ENCODE results near the gene KCNJ18.
"Not testable (repeated sequence)": the region's sequence is repeated elsewhere in the genome, so short reads cannot be mapped to it uniquely, and the experiment has no call there.

The KCNJ18 gene

GRCh38 chr17:21686165-21687015 lies 5.9 kb upstream of the KCNJ18 start:
- no peak for DNase-seq

DNA sequence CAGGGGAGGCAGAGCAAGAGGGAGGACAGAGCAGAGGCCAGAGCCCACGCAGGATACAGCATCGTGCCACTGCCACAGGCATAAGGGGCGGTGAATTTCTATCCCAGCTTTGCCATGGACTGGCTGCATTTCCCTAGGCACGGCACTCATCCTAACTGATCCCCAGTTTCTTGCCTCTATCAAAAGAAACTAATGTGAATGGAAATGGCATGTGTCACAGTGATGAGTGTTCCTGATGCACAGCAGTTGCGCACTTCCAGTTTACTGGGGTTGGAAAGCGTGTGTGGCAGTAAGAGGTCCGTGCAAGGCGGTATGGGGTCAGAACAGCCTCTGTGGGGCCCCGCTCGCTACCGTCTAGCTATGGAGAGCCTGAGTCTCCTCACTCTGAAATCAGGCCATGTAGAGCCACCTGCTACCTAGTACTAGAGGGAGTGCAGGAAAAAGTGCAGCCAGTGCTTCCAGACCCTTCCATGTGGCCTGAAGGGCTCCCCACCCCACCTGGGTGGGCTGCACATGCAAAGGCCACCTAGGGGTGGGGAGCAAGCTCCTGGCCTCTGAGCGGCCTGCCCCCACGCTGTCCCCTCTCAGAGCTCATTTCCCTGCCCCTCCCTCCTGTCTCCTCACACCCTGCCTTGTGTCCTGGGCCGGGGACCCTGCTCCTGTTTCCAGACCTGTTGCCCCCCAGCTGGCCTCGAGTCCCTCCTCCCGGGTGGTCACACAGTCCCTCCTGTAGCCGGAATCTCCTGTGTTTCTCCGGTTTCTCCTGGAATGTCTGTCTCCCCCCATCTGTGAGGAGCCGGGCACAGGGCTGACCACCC lies 5.0 kb upstream of the KCNJ18 start:
- DNase-seq: no peak

DNA sequence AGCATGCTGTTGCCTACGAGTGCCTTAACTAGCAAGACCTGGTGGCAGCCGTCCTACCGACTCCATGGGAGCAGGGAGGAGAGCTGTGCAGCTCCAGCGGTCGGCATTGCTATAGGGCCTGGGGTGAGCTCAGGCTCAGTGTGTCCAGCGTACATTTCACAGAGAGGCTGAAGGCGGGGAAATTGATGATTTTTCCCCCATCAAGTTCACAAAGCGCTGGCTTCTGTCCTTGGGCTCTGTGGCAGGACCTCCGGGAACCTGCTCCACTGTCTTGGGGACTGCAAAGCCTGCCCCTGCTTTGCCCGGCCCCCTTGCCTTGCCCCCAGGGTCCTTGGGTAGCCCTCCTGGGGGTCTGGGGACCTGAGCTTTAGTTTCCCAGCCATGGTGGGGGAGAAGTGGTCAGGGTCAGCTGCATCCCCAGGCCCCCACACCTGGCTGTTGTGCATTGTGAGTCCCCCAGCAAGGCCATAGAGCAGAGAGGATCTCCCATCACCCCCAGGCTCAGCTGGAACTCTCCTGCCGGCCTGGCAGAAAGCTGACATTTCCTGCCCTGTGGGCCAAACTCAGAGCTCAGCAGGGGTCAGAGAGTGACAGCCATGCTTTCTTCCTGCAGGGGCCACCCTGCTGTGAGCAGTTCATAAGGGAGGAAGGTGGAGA lies 3.9 kb upstream of the KCNJ18 start:
- DNase-seq: no peak

- DNase-seq: no peak
These were observed 2.7 kb upstream of the KCNJ18 start for GRCh38 chr17:21689604-21690003.

GRCh38 chr17:21690811-21691210 lies 1.5 kb upstream of the KCNJ18 start:
- DNase-seq: not testable (repeated sequence)

DNA sequence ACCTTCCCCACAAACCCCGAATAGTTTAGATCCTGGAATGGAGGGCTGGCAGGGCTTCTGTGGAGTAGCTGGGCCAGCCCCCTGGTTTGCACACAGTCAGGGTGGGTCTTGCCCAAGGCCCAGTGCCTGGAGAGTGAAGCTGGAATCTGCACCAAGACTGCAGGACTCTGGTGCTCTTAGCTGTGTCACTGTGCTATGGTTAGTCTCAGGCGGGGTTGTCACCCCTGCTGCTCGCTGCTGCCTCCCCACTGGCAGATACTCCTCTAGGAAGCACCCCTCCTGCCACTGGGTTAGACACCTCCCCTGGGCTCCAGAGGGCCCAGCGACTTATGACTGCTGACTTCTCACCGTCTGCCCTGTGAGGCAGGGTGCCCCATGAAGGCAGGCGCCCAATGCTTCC lies 842 bp upstream of the KCNJ18 start:
- DNase-seq: not testable (repeated sequence)

- not testable (repeated sequence) for DNase-seq
These were observed 362 bp downstream of the KCNJ18 start for GRCh38 chr17:21692704-21693065.

GRCh38 chr17:21693391-21693796 lies 1.1 kb downstream of the KCNJ18 start:
- not testable (repeated sequence) for DNase-seq

DNA sequence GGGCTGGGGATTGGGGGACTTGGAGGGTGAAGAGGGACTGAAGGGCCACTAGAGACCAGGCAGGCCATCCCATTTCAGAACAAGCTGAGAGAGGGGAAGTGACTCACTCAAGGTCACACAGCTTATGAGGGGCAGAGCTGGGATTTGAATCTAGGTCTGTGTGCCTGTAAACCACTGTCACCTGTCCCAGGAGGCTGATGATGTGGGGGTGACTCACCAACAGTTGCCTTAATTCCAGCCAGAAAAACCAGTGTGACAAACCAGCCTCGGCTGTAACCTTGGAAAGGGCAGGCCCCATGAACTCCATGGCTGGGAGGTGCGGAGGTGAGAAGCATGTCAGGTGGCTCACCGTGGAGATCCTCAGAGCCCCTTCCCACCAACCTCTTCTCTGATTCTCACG lies 1.6 kb downstream of the KCNJ18 start:
- not testable (repeated sequence) for DNase-seq

- not testable (repeated sequence) for DNase-seq
These were observed 3.9 kb downstream of the KCNJ18 start for GRCh38 chr17:21696227-21696626.

DNA sequence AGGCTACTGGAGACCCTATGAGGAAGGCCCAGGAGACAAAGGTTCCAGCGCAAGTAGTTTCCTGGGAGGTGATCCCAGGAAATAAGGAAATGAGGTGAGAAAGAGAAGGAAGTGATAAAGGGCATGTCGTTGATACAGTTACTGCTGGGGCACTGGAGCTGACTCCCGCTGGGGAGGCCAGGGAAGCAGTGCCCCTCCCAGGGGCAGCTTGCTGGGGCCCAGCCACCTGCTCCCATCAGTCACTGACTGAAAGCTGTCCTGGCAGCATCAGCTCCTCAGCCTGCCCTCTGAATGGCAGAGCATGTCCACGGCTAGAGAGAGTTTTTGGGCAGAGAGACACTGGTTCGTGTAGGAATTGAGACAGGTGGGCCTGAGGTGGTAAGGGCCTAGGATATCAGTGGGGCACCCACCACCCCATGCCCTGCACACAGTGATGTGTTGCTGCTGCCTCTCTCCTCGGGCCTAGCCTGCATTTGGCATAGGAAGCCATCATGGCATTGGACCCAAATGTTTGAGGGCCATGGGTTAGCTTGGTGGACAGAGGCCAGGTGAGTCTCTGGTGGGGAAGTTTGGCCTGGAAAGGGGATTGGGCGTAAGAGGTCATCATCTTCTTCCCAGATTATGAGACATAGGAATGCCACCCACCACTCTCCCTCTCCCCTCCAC lies 4.7 kb downstream of the KCNJ18 start:
- DNase-seq: not testable (repeated sequence)

GRCh38 chr17:21697508-21697860 lies 5.2 kb downstream of the KCNJ18 start:
- not testable (repeated sequence) for DNase-seq

GRCh38 chr17:21698437-21699075 lies 6.2 kb downstream of the KCNJ18 start:
- not testable (repeated sequence) for DNase-seq

DNA sequence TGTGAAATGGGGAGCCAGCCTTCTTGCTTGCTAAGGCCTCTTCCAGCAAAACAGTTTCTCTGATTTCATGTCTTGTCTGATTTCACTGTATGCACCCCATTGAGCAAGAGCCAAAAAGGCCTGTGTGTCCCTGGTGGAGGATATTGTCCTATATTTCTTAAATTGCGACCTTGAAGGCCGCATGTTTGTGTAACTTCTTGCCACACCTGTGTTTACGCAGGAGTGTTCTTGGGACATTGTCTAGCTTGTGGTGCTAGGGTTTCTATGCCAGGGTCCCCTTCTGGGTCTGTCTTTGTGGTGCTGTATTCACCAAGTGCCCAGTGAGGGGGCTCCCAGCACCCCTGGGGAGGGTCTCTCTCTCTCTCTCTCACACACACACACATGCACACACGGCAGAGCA lies 6.8 kb downstream of the KCNJ18 start:
- not testable (repeated sequence) for DNase-seq

DNA sequence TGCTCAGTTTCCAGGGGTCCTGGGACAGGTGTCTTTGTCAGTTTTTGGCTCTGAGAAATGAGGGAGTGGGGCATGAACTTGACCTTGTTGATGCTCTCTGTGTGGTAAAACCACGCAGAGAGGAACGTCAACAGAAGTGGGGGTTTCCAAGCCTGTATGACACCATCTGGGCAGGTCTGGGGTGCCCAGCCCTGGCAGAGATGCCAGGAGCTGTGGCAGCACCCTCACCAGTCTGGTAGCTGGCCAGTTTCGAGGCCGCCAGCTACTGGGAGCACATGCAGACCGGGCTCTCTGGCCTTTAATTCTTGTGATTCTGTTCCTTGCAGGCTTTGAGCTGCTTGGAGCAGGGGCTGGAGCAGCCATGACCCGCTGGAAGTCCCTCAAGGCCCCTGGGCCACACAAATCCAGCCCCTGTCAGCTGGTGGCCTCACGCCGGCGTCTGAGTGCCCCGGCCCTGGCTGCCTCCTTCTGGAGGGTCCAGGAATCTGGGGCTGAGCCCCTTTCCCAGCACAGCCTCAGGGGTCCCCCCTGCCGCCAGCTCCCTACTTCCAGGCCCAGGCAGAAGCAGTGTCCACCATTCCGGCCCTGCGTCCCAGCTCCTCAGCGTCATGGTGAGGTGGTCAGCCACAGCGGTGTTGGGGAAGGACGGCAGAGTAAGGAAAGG lies 7.4 kb downstream of the KCNJ18 start:
- not testable (repeated sequence) for DNase-seq

DNA sequence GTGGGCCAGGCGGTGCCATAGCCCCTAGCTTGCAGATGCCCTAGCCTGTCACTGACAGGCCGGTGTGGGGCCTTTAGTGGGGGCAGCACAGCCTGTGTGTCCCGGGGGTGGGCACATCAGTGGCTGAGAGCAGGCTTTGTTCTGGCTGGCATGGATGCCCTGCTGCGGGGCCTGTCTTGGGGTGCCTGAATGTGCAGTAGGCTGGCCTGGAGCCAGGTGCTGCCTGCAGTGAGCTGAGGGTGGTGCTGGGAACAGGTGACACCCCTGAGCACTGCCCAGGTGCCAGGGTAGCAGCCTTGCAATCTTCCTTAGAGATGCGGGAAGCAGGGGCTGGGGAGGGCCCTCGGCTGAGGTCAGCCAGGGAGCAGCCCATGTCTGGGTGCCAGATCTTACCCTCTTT lies 8.8 kb downstream of the KCNJ18 start:
- DNase-seq: not testable (repeated sequence)

GRCh38 chr17:21702029-21702428 lies 9.7 kb downstream of the KCNJ18 start:
- DNase-seq: not testable (repeated sequence)

DNA sequence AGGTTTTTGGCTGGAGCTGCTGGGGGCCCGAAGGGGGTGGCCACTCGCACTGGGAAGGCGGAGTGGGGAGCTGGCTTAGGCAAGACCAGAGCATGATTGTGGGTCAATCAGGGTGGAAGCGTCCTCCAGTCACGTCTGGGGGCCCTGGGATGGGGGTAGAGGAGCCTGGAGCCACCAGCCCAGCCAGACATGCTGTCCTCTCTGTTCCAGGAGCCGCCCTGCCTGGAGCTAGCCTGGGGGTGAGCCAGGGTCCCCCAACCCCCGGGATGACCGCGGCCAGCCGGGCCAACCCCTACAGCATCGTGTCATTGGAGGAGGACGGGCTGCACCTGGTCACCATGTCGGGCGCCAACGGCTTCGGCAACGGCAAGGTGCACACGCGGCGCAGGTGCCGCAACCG lies 10.2 kb downstream of the KCNJ18 start:
- not testable (repeated sequence) for DNase-seq

- not testable (repeated sequence) for DNase-seq
These were observed 10.8 kb downstream of the KCNJ18 start for GRCh38 chr17:21702940-21703640.

- DNase-seq: not testable (repeated sequence)
These were observed 11.9 kb downstream of the KCNJ18 start for GRCh38 chr17:21703891-21704872.

Data from OCI-M1 (cell line).